Measurements from ENCODE around the gene XIRP2. TPM values are rescaled to one million over a fixed set of nuclear protein-coding genes. Genes with fewer than 3 reads are reported as not detected.

The XIRP2 gene
- total and polyA plus RNA-seq, 2 of the 13 experiments (the other 11 are each of a cell fraction or from before 2014, with no cell fraction given), result 0.04 to 0.05 TPM

DNA sequence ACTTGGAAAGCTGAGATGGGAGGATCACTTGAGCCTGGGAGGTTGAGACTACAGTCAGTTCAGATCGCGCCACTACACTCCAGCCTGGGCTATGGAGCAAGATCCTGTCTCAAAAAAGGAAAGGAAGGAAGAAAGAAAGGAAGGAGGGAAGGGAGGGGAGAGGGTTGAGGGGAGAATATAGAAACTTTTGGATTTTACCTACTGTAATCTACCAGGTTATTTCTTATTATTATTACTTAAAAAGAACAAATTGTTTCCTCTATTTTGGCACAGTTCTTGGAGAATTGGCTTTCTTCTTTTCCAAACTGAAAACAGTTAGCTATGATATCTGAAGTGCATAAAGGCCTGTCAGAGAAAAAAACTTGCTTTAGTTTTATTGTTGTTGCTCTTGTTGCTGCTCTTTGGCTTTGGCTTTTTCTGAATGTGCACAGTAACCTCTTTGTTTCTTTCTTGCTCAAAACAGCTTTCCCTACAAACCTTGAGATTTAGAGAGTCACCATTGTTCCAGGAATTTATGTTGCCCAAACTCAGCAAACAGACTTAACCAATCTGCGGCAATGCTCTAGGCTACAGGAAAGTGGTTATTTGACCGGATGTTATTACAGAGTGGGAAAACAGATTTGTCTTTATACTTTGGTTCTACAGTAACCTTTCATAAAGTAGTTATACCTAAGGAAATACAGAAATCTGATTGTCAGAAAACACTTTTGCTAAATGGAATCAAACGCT, 214.9 kb downstream of the XIRP2 start (continued):
- TF ChIP-seq, protein P1, sequence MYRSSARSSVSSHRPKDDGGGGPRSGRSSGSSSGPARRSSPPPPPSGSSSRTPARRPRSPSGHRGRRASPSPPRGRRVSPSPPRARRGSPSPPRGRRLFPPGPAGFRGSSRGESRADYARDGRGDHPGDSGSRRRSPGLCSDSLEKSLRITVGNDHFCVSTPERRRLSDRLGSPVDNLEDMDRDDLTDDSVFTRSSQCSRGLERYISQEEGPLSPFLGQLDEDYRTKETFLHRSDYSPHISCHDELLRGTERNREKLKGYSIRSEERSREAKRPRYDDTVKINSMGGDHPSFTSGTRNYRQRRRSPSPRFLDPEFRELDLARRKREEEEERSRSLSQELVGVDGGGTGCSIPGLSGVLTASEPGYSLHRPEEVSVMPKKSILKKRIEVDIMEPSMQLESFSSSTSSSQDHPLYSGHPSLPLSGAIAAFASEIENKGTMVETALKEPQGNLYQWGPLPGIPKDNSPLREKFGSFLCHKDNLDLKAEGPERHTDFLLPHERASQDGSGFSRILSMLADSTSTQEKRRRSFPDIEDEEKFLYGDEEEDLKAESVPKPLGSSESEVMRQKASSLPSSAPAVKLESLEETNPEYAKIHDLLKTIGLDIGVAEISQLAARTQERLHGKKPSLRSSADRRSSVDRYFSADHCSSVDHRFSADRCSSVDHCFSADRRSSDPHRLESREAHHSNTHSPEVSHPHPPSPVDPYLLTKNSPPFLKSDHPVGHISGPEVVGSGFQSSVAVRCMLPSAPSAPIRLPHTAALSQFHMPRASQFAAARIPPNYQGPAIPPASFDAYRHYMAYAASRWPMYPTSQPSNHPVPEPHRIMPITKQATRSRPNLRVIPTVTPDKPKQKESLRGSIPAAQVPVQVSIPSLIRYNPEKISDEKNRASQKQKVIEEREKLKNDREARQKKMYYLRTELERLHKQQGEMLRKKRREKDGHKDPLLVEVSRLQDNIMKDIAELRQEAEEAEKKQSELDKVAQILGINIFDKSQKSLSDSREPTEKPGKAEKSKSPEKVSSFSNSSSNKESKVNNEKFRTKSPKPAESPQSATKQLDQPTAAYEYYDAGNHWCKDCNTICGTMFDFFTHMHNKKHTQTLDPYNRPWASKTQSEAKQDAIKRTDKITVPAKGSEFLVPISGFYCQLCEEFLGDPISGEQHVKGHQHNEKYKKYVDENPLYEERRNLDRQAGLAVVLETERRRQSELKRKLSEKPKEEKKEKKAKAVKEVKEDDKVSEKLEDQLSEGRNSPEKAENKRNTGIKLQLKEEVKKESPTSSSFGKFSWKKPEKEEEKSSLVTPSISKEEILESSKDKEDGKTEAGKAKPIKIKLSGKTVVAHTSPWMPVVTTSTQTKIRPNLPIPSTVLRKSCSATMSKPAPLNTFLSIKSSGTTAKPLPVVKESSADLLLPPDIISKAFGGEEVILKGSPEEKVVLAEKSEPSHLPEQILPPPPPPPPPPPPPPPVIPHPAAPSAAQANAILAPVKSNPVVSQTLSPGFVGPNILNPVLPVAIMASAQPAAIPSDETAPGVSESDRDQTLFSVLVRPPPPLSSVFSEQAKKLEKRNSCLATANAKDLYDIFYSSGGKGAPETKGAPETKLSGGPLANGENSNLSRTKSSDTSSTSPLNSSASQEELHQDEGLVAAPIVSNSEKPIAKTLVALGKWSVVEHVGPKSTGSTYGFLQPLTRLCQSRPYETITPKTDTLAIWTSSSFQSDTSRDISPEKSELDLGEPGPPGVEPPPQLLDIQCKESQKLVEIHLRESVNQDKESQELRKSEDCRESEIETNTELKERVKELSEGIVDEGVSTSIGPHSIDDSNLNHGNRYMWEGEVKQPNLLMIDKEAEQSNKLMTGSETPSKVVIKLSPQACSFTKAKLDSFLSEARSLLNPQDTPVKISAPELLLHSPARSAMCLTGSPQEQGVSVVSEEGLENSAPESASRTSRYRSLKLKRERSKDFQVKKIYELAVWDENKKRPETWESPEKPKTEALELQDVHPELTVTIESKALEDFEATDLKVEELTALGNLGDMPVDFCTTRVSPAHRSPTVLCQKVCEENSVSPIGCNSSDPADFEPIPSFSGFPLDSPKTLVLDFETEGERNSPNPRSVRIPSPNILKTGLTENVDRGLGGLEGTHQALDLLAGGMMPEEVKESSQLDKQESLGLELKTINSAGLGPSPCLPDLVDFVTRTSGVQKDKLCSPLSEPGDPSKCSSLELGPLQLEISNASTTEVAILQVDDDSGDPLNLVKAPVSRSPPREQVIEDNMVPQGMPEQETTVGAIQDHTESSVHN (CRISPR knock-in tag; IDR thresholded peaks at IDR 0.05), result no peak
- TF ChIP-seq ZNF317 (CRISPR knock-in tag; IDR thresholded peaks at IDR 0.05) (no peak), KDM1A (CRISPR knock-in tag; IDR thresholded peaks at IDR 0.05) (peak; percentile 66), TARDBP (CRISPR knock-in tag; IDR thresholded peaks at IDR 0.05) (peak; percentile 87), CBX1 (IDR thresholded peaks at IDR 0.05; ENCODE audit: low read depth) (no peak), SOX13 (IDR thresholded peaks at IDR 0.05) (peak; percentile 95), SOX13 (CRISPR knock-in tag; conservative IDR thresholded peaks at IDR 0.05 in 1 of 2, IDR thresholded peaks at IDR 0.05 in 1 of 2) (peak in 1 of 2 experiments; percentile 99; a peak in 2 of 4 replicates), DPF2 (CRISPR knock-in tag; IDR thresholded peaks at IDR 0.05; ENCODE audit: borderline replicate concordance, low read depth) (peak; percentile 76; the same call in 1 of the 2 replicates), ZNF773 (CRISPR knock-in tag; IDR thresholded peaks at IDR 0.05; ENCODE audit: borderline replicate concordance) (no peak), MTA1 (CRISPR knock-in tag; IDR thresholded peaks at IDR 0.05; ENCODE audit: borderline replicate concordance) (no peak), ZNF747 (CRISPR knock-in tag; IDR thresholded peaks at IDR 0.05; ENCODE audit: borderline replicate concordance) (no peak), EED (CRISPR knock-in tag; IDR thresholded peaks at IDR 0.05) (no peak)
- TF ChIP-seq, protein P2, sequence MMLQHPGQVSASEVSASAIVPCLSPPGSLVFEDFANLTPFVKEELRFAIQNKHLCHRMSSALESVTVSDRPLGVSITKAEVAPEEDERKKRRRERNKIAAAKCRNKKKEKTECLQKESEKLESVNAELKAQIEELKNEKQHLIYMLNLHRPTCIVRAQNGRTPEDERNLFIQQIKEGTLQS (CRISPR knock-in tag; IDR thresholded peaks at IDR 0.05), result no peak
- TF ChIP-seq, protein P3, sequence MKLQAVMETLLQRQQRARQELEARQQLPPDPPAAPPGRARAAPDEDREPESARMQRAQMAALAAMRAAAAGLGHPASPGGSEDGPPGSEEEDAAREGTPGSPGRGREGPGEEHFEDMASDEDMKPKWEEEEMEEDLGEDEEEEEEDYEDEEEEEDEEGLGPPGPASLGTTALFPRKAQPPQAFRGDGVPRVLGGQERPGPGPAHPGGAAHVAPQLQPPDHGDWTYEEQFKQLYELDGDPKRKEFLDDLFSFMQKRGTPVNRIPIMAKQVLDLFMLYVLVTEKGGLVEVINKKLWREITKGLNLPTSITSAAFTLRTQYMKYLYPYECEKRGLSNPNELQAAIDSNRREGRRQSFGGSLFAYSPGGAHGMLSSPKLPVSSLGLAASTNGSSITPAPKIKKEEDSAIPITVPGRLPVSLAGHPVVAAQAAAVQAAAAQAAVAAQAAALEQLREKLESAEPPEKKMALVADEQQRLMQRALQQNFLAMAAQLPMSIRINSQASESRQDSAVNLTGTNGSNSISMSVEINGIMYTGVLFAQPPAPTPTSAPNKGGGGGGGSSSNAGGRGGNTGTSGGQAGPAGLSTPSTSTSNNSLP (IDR thresholded peaks at IDR 0.05; ENCODE audit: low read depth, low read length), result peak; percentile 59; the same call in 1 of the 2 replicates
- TF ChIP-seq, protein P4, sequence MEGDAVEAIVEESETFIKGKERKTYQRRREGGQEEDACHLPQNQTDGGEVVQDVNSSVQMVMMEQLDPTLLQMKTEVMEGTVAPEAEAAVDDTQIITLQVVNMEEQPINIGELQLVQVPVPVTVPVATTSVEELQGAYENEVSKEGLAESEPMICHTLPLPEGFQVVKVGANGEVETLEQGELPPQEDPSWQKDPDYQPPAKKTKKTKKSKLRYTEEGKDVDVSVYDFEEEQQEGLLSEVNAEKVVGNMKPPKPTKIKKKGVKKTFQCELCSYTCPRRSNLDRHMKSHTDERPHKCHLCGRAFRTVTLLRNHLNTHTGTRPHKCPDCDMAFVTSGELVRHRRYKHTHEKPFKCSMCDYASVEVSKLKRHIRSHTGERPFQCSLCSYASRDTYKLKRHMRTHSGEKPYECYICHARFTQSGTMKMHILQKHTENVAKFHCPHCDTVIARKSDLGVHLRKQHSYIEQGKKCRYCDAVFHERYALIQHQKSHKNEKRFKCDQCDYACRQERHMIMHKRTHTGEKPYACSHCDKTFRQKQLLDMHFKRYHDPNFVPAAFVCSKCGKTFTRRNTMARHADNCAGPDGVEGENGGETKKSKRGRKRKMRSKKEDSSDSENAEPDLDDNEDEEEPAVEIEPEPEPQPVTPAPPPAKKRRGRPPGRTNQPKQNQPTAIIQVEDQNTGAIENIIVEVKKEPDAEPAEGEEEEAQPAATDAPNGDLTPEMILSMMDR (CRISPR knock-in tag; IDR thresholded peaks at IDR 0.05), result no peak
- TF ChIP-seq, protein P5, sequence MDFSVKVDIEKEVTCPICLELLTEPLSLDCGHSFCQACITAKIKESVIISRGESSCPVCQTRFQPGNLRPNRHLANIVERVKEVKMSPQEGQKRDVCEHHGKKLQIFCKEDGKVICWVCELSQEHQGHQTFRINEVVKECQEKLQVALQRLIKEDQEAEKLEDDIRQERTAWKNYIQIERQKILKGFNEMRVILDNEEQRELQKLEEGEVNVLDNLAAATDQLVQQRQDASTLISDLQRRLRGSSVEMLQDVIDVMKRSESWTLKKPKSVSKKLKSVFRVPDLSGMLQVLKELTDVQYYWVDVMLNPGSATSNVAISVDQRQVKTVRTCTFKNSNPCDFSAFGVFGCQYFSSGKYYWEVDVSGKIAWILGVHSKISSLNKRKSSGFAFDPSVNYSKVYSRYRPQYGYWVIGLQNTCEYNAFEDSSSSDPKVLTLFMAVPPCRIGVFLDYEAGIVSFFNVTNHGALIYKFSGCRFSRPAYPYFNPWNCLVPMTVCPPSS (IDR thresholded peaks at IDR 0.05), result no peak
